K562 (cell line): ENCODE measurements around the gene MMP23B. TPM values are rescaled to one million over a fixed set of nuclear protein-coding genes. Genes with fewer than 3 reads are reported as not detected.

Experiments
- ARID3A ChIP-seq: IDR thresholded peaks from 2 replicates; pipeline ENCODE4 v1.6.1; 2012; ENCODE audit warnings: low read depth, low read length, improper control_type of control experiment, borderline replicate concordance
- ETS2 ChIP-seq: IDR thresholded peaks from 2 replicates; pipeline ENCODE4 v1.6.1; 2016; ENCODE audit warnings: borderline replicate concordance, missing genetic modification characterization, mild to moderate bottlenecking, moderate library complexity, missing compliant biosample characterization; ENCODE audit not compliant: poor library complexity, severe bottlenecking
- FOXM1 ChIP-seq, 2 experiments: fragments of 450-650 bp in 1 of 2; sonication (generic) in 1 of 2; formaldehyde crosslinking in 1 of 2; IDR thresholded peaks; 2 replicates each; pipeline versions ENCODE4 v1.6.1 to v1.9.0; 2017 to 2022; ENCODE audit warnings: low read depth in 2 of 2, mild to moderate bottlenecking in 2 of 2, missing genetic modification reagents in 1 of 2, moderate library complexity in 1 of 2
- MTA2 ChIP-seq: fragments of 450-650 bp; IDR thresholded peaks from 2 replicates; pipeline ENCODE4 v1.6.1; 2016; ENCODE audit warnings: low read depth
- MYNN ChIP-seq, 2 experiments: sonication (generic); formaldehyde crosslinking in 1 of 2; IDR thresholded peaks; 2 replicates each; pipeline versions ENCODE4 v1.5.0 to v1.6.1; 2016 to 2020; ENCODE audit warnings: antibody characterized with exemption in 1 of 2, missing genetic modification reagents in 1 of 2
- NBN ChIP-seq: fragments of 450-650 bp; IDR thresholded peaks from 2 replicates; pipeline ENCODE4 v1.6.1; 2016; ENCODE audit warnings: low read depth, mild to moderate bottlenecking
- NCOA6 ChIP-seq: fragments of 450-650 bp; IDR thresholded peaks from 2 replicates; pipeline ENCODE4 v1.6.1; 2017; ENCODE audit warnings: mild to moderate bottlenecking
- NR1H2 ChIP-seq: sonication (generic); formaldehyde crosslinking; IDR thresholded peaks from 2 replicates; pipeline ENCODE4 v1.4.0; 2020; ENCODE audit warnings: mild to moderate bottlenecking, missing genetic modification reagents
- PHB2 ChIP-seq: fragments of 450-650 bp; IDR thresholded peaks from 2 replicates; pipeline ENCODE4 v1.6.1; 2017; ENCODE audit warnings: low read depth
- RBM25 ChIP-seq: fragments of 200-400 bp; formaldehyde crosslinking; IDR thresholded peaks from 2 replicates; pipeline ENCODE4 v1.6.1; 2018; ENCODE audit warnings: low read length, low read depth, moderate library complexity; ENCODE audit not compliant: severe bottlenecking
- SMAD1 ChIP-seq: fragments of 150-350 bp; IDR thresholded peaks from 2 replicates; pipeline ENCODE4 v1.6.1; 2014; ENCODE audit warnings: low read length, low read depth; ENCODE audit not compliant: partially characterized antibody
- STAG1 ChIP-seq: sonication (generic); formaldehyde crosslinking; IDR thresholded peaks from 2 replicates; pipeline ENCODE4 v1.5.0; 2020; ENCODE audit warnings: missing genetic modification reagents, borderline replicate concordance
- ZKSCAN8 ChIP-seq: fragments of 200-800 bp; sonication (Bioruptor generic); IDR thresholded peaks from 2 replicates; pipeline ENCODE4 v1.6.1; 2016; ENCODE audit warnings: missing genetic modification characterization, missing compliant biosample characterization
- ZNF133 ChIP-seq: fragments of 250-450 bp; sonication (Bioruptor Pico); IDR thresholded peaks from 2 replicates; pipeline ENCODE4 v1.4.0; 2020; ENCODE audit warnings: mild to moderate bottlenecking
- ZNF717 ChIP-seq: fragments of 250-450 bp; sonication (Bioruptor Pico); IDR thresholded peaks from 2 replicates; pipeline ENCODE4 v1.5.0; 2021
- polyA plus RNA-seq, 8 experiments: library from polyadenylated mRNA; depleted of rRNA in 4 of 8; stranded (reverse) in 5 of 8; unstranded in 3 of 8; fragments of >200 nt; fragmentation: Nextera tagmentation in 2 of 8; fragmentation: Illumina TruSeq in 1 of 8; extraction: Ambion mirVana in 2 of 8; extraction: Trizol in 1 of 8; gene quantifications; 2 replicates each; pipeline versions ENCODE4 v1.2.1 to v1.2.3, GENCODE V29; 2011 to 2014; ENCODE audit warnings: inconsistent platforms in 1 of 8, missing spikeins in 1 of 8
- total RNA-seq, 7 experiments: library from RNA; depleted of rRNA in 6 of 7; stranded (reverse); fragments of >200 nt in 6 of 7; fragmentation: Illumina TruSeq in 2 of 7; extraction: Trizol in 2 of 7; gene quantifications; 2 replicates each; pipeline versions ENCODE4 v1.2.1 to v1.2.3, GENCODE V29; 2011 to 2021; ENCODE audit warnings: low replicate concordance in 1 of 7
- TF ChIP-seq, protein P1 (sequence below): fragments of 450-650 bp; IDR thresholded peaks from 2 replicates; pipeline ENCODE4 v1.6.1; 2016; ENCODE audit warnings: low read depth
- TF ChIP-seq, protein P2 (sequence below): sonication (generic); formaldehyde crosslinking; IDR thresholded peaks from 2 replicates; pipeline ENCODE4 v1.8.1; 2023; ENCODE audit warnings: mild to moderate bottlenecking, missing genetic modification reagents

Gene MMP23B
- total and polyA plus RNA-seq, 9 of the 15 experiments (the other 6 are each of a cell fraction or from before 2014, with no cell fraction given) = 0.28 to 1.2 (median 0.41) TPM; not detected in 5

DNA sequence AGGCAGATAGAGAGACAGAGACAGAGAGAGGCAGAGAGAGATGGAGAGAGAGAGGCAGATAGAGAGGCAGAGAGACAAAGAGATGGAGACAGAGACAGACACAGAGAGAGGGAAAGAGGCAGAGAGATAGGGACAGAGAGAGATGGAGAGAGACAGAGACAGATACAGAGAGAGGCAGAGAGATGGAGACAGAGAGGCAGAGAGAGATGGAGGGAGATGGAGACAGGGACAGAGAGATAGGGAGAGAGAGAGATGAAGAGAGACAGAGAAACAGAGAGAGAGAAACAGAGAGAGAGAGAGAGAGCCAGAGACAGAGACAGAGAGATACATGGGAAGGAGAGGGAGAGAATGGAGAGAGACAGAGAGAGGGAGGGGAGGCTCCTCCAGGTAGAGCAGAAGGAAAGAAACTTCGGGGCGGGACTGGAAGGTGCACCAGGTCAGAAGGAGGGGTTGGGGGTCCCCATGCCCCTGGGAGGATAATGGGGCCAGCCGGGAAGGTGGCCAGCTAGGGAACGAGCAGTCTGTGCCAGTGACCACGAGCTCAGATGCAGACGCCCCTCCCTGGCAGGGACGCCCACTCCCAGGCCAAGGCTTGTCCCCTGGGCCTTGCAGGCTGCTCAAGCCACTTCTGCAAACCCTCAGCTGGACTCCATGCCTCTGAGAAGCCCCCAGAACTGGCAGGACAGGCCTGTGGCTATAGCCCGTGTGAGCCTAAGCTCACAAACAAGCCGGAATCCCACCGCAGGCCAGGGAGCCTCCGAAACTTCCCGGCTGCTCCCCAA is 35.3 kb upstream of the MMP23B start (continued):
- TF ChIP-seq FOXM1 (IDR thresholded peaks at IDR 0.05; ENCODE audit: low read depth) = no peak
- TF ChIP-seq FOXM1 (CRISPR knock-in tag; IDR thresholded peaks at IDR 0.05; ENCODE audit: low read depth) = no peak
- TF ChIP-seq, protein P1, sequence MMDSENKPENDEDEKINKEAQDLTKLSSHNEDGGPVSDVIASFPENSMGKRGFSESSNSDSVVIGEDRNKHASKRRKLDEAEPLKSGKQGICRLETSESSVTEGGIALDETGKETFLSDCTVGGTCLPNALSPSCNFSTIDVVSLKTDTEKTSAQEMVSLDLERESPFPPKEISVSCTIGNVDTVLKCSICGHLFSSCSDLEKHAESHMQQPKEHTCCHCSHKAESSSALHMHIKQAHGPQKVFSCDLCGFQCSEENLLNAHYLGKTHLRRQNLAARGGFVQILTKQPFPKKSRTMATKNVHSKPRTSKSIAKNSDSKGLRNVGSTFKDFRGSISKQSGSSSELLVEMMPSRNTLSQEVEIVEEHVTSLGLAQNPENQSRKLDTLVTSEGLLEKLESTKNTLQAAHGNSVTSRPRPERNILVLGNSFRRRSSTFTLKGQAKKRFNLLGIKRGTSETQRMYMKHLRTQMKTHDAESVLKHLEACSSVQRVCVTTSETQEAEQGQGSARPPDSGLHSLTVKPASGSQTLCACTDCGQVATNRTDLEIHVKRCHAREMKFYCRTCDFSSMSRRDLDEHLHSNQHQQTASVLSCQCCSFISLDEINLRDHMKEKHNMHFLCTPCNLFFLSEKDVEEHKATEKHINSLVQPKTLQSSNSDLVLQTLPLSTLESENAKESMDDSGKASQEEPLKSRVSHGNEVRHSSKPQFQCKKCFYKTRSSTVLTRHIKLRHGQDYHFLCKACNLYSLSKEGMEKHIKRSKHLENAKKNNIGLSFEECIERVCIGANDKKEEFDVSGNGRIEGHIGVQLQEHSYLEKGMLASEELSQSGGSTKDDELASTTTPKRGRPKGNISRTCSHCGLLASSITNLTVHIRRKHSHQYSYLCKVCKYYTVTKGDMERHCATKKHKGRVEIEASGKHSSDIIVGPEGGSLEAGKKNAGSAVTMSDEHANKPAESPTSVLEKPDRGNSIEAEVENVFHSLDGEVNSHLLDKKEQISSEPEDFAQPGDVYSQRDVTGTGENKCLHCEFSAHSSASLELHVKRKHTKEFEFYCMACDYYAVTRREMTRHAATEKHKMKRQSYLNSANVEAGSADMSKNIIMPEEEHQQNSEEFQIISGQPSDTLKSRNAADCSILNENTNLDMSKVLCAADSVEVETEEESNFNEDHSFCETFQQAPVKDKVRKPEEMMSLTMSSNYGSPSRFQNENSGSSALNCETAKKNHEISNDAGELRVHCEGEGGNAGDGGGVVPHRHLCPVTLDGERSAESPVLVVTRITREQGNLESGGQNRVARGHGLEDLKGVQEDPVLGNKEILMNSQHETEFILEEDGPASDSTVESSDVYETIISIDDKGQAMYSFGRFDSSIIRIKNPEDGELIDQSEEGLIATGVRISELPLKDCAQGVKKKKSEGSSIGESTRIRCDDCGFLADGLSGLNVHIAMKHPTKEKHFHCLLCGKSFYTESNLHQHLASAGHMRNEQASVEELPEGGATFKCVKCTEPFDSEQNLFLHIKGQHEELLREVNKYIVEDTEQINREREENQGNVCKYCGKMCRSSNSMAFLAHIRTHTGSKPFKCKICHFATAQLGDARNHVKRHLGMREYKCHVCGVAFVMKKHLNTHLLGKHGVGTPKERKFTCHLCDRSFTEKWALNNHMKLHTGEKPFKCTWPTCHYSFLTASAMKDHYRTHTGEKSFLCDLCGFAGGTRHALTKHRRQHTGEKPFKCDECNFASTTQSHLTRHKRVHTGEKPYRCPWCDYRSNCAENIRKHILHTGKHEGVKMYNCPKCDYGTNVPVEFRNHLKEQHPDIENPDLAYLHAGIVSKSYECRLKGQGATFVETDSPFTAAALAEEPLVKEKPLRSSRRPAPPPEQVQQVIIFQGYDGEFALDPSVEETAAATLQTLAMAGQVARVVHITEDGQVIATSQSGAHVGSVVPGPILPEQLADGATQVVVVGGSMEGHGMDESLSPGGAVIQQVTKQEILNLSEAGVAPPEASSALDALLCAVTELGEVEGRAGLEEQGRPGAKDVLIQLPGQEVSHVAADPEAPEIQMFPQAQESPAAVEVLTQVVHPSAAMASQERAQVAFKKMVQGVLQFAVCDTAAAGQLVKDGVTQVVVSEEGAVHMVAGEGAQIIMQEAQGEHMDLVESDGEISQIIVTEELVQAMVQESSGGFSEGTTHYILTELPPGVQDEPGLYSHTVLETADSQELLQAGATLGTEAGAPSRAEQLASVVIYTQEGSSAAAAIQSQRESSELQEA = no peak
- TF ChIP-seq RBM25 = no peak
- TF ChIP-seq NBN = peak; percentile 48; the same call in 1 of the 2 replicates
- TF ChIP-seq ZKSCAN8 (CRISPR knock-in tag) = no peak
- TF ChIP-seq PHB2 = peak; percentile 28; the same call in 1 of the 2 replicates
- TF ChIP-seq, protein P2, sequence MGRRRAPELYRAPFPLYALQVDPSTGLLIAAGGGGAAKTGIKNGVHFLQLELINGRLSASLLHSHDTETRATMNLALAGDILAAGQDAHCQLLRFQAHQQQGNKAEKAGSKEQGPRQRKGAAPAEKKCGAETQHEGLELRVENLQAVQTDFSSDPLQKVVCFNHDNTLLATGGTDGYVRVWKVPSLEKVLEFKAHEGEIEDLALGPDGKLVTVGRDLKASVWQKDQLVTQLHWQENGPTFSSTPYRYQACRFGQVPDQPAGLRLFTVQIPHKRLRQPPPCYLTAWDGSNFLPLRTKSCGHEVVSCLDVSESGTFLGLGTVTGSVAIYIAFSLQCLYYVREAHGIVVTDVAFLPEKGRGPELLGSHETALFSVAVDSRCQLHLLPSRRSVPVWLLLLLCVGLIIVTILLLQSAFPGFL = no peak
- TF ChIP-seq STAG1 = no peak
- TF ChIP-seq ARID3A = no peak
- TF ChIP-seq ETS2 (tag) = no peak
- TF ChIP-seq ZNF133 = no peak
- no peak for TF ChIP-seq NR1H2
- no peak for TF ChIP-seq ZNF717 (CRISPR knock-in tag)
- 0 out of 2 replicates have a peak, but pooled peaks have one; percentile 9 for TF ChIP-seq MTA2
- TF ChIP-seq SMAD1 = no peak
- no peak for TF ChIP-seq MYNN (IDR thresholded peaks at IDR 0.05)
- TF ChIP-seq MYNN (CRISPR knock-in tag; IDR thresholded peaks at IDR 0.05) = no peak
- no peak for TF ChIP-seq NCOA6
